Small intestine (tissue), 7 donors: ENCODE results near the gene MSRB3. TPM values are rescaled to one million over a fixed set of nuclear protein-coding genes. Genes with fewer than 3 reads are reported as not detected.

Experiments
- DNase-seq, 2 donors: peaks; one replicate each; pipeline versions ENCODE4 v3.0.0 to v3.0.0-alpha.2; 2013
- FAIRE-seq: peaks from 2 replicates; lab custom pipeline; 2012; peaks lifted over from hg19 to GRCh38; lab: Jason Lieb, UNC
- H3K27ac ChIP-seq, 3 donors: one replicate each; pipeline ENCODE4 v1.5.1; 2013; ENCODE audit warnings: low read length in 2 of 3, mild to moderate bottlenecking in 2 of 3, control low read depth in 1 of 3, inconsistent platforms in 1 of 3, low read depth in 1 of 3, moderate library complexity in 1 of 3
- H3K27me3 ChIP-seq, 3 donors: one replicate each; pipeline ENCODE4 v1.6.1; 2013; ENCODE audit warnings: low read length in 3 of 3, inconsistent platforms in 1 of 3; ENCODE audit not compliant: control insufficient read depth in 3 of 3, insufficient read depth in 3 of 3
- H3K36me3 ChIP-seq, 3 donors: one replicate each; pipeline ENCODE4 v1.6.1; 2013; ENCODE audit warnings: low read length in 3 of 3, inconsistent platforms in 1 of 3, low read depth in 1 of 3, mild to moderate bottlenecking in 1 of 3, moderate library complexity in 1 of 3; ENCODE audit not compliant: control insufficient read depth in 3 of 3, insufficient read depth in 2 of 3
- H3K4me1 ChIP-seq, 3 donors: one replicate each; pipeline ENCODE4 v1.6.1; 2013; ENCODE audit warnings: low read length in 2 of 3, inconsistent platforms in 1 of 3, low read depth in 1 of 3, mild to moderate bottlenecking in 1 of 3, moderate library complexity in 1 of 3; ENCODE audit not compliant: control insufficient read depth in 3 of 3, insufficient read depth in 2 of 3
- H3K4me3 ChIP-seq, 3 donors: one replicate each; pipeline ENCODE4 v1.5.1; 2013; ENCODE audit warnings: low read length in 3 of 3, control low read depth in 1 of 3, inconsistent platforms in 1 of 3, low read depth in 1 of 3, mild to moderate bottlenecking in 1 of 3, moderate library complexity in 1 of 3
- H3K9me3 ChIP-seq, 2 donors: one replicate each; pipeline ENCODE4 v1.6.1; 2013; ENCODE audit warnings: low read depth in 1 of 2, low read length in 1 of 2; ENCODE audit not compliant: control insufficient read depth in 2 of 2, insufficient read depth in 1 of 2
- WGBS, 3 donors: extraction: QIAGEN DNeasy Blood & Tissue Kit; methylation state at CpG; one replicate each; pipeline ENCODE4 v1.1.7; 2013; 5-methylcytosine and 5-hydroxymethylcytosine counted together
- polyA plus RNA-seq, 4 donors: library from polyadenylated mRNA; stranded (reverse) in 3 of 4; unstranded in 1 of 4; fragments of 200-250 nt in 3 of 4; fragments of 120-200 nt in 1 of 4; gene quantifications; one replicate each; pipeline versions ENCODE4 v1.2.1 to v1.2.3, GENCODE V29; 2013
- donor health status: healthy with polysubstance abuse.
- donor health status: control.
- donor health status: control.
- donor health status: Bipolar disorder and iron deficiency.
- donor health status: healthy.

MSRB3 gene
- polyA plus RNA-seq, 4 donors = 0.89 to 12.7 (median 4.3) TPM

- no peak overlapping the region for H3K27ac ChIP-seq
- FAIRE-seq (no peak), DNase-seq (no peak)
- no peaks in the 10 kb centered on the region for H3K9me3 ChIP-seq
- H3K27me3 ChIP-seq = no peaks in the 10 kb centered on the region
- 83 to 89% (median 86%) methylated on average over 4 of the region's 4 CpGs for WGBS, 3 donors
- H3K36me3 ChIP-seq = no peaks in the 10 kb centered on the region
- H3K4me1 ChIP-seq = no peaks in the 10 kb centered on the region
- H3K4me3 ChIP-seq = no peak overlapping the region
Observed at GRCh38 chr12:65294641-65295262, 16.3 kb downstream of the MSRB3 start.

- H3K27ac ChIP-seq = no peak overlapping the region
- H3K9me3 ChIP-seq = no peaks in the 10 kb centered on the region
- H3K27me3 ChIP-seq = peaks cover 0 to 3% (median 0%) of the 10 kb centered on the region in 3 donors
- DNase-seq = no peak
- 72 to 94% (median 92%) methylated on average over 1 of the region's 1 CpG for WGBS, 3 donors
- H3K36me3 ChIP-seq = no peaks in the 10 kb centered on the region
- FAIRE-seq = no peak
- no peak overlapping the region for H3K4me3 ChIP-seq
- H3K4me1 ChIP-seq = no peaks in the 10 kb centered on the region
Observed at GRCh38 chr12:65296508-65297265, 18.2 kb downstream of the MSRB3 start.

- Histone ChIP-seq H3K4me3 (no peak overlapping the region), H3K27me3 (peaks cover 0 to 3% (median 0%) of the 10 kb centered on the region in 3 donors), H3K36me3 (no peaks in the 10 kb centered on the region), H3K9me3 (no peaks in the 10 kb centered on the region), H3K27ac (no peak overlapping the region), H3K4me1 (no peaks in the 10 kb centered on the region)
- 69 to 81% (median 75%) methylated on average over 2 of the region's 2 CpGs for WGBS, 3 donors
- FAIRE-seq (no peak), DNase-seq (no peak)
Observed at GRCh38 chr12:65300097-65300496, 21.6 kb downstream of the MSRB3 start.

- DNase-seq = peak; percentile 27 to 29
Observed at GRCh38 chr12:65300679-65301349, 22.3 kb downstream of the MSRB3 start.

GRCh38 chr12:65302891-65303290 lies 24.4 kb downstream of the MSRB3 start:
- H3K9me3 ChIP-seq = no peaks in the 10 kb centered on the region
- no peak overlapping the region for H3K27ac ChIP-seq
- no peak overlapping the region for H3K4me3 ChIP-seq
- H3K4me1 ChIP-seq = peaks cover 0 to 3% (median under 1%) of the 10 kb centered on the region in 3 donors
- DNase-seq = no peak
- H3K27me3 ChIP-seq = peaks cover 0 to 3% (median 0%) of the 10 kb centered on the region in 3 donors
- 63 to 79% (median 68%) methylated on average over 3 of the region's 3 CpGs for WGBS, 3 donors
- H3K36me3 ChIP-seq = no peaks in the 10 kb centered on the region
- no peak for FAIRE-seq

More at GRCh38 chr12:65300679-65301349, 22.3 kb downstream of the MSRB3 start:
- no peaks in the 10 kb centered on the region for H3K36me3 ChIP-seq
- no peak overlapping the region for H3K27ac ChIP-seq
- H3K9me3 ChIP-seq = no peaks in the 10 kb centered on the region
- H3K27me3 ChIP-seq = peaks cover 0 to 3% (median 0%) of the 10 kb centered on the region in 3 donors
- 43 to 60% (median 47%) methylated on average over 3 of the region's 3 CpGs for WGBS, 3 donors
- H3K4me1 ChIP-seq = no peaks in the 10 kb centered on the region
- no peak overlapping the region for H3K4me3 ChIP-seq
- no peak for FAIRE-seq

- H3K9me3 ChIP-seq = no peaks in the 10 kb centered on the region
- 54 to 78% (median 63%) methylated on average over 2 of the region's 2 CpGs for WGBS, 3 donors
- H3K36me3 ChIP-seq = no peaks in the 10 kb centered on the region
- H3K27me3 ChIP-seq = peaks cover 0 to 3% (median 0%) of the 10 kb centered on the region in 3 donors
- DNase-seq = no peak
- H3K4me3 ChIP-seq = no peak overlapping the region
- FAIRE-seq = no peak
- peaks cover 0 to 3% (median 2%) of the 10 kb centered on the region in 3 donors for H3K4me1 ChIP-seq
- no peak overlapping the region for H3K27ac ChIP-seq
Observed at GRCh38 chr12:65305346-65305950, 27.0 kb downstream of the MSRB3 start.

- H3K36me3 ChIP-seq = no peaks in the 10 kb centered on the region
- no peak for FAIRE-seq
- no peaks in the 10 kb centered on the region for H3K9me3 ChIP-seq
- WGBS, 3 donors = 28 to 44% (median 29%) methylated on average over 6 of the region's 6 CpGs
- DNase-seq = peak; percentile 34 to 62
- H3K27ac ChIP-seq = no peak overlapping the region
- peak overlapping the region in 1 of 3 donors; percentile 14 for H3K4me3 ChIP-seq
- H3K27me3 ChIP-seq = no peaks in the 10 kb centered on the region
- H3K4me1 ChIP-seq = peaks cover 0 to 3% (median 2%) of the 10 kb centered on the region in 3 donors
Observed at GRCh38 chr12:65306366-65307168, 28.1 kb downstream of the MSRB3 start.
